ENCODE results near the gene STRA6. TPM values are rescaled to one million over a fixed set of nuclear protein-coding genes. Genes with fewer than 3 reads are reported as not detected.

The STRA6 gene
- polyA plus RNA-seq, 1 experiment: 10.9 TPM

GRCh38 chr15:74137537-74137894, 65.1 kb downstream of the STRA6 start:
- H3K27me3 ChIP-seq (ENCODE audit: control insufficient read depth, insufficient read depth, low read length): peaks cover 19% of the 10 kb centered on the region
- POLR2A ChIA-PET: no interaction called here
- TF ChIP-seq, protein P1, sequence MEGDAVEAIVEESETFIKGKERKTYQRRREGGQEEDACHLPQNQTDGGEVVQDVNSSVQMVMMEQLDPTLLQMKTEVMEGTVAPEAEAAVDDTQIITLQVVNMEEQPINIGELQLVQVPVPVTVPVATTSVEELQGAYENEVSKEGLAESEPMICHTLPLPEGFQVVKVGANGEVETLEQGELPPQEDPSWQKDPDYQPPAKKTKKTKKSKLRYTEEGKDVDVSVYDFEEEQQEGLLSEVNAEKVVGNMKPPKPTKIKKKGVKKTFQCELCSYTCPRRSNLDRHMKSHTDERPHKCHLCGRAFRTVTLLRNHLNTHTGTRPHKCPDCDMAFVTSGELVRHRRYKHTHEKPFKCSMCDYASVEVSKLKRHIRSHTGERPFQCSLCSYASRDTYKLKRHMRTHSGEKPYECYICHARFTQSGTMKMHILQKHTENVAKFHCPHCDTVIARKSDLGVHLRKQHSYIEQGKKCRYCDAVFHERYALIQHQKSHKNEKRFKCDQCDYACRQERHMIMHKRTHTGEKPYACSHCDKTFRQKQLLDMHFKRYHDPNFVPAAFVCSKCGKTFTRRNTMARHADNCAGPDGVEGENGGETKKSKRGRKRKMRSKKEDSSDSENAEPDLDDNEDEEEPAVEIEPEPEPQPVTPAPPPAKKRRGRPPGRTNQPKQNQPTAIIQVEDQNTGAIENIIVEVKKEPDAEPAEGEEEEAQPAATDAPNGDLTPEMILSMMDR (IDR thresholded peaks at IDR 0.05; ENCODE audit: insufficient read depth, low read depth, low read length): no peak
- CTCF ChIA-PET: interaction anchor here (0.6 to 1.4 kb wide), 2 partner anchors 17 to 170 kb away, joined by 3 to 4 read pairs; no protein-coding TSS in a partner anchor
- H3K4me3 ChIP-seq (ENCODE audit: low read depth, low read length): no peak overlapping the region
- DNase-seq (ENCODE audit: low read depth): no peak
- no peaks in the 10 kb centered on the region for H3K36me3 ChIP-seq (ENCODE audit: control insufficient read depth, insufficient read depth, low read length)

- CTCF ChIA-PET: interaction anchor here (0.6 kb wide), 1 partner anchor 17 kb away, joined by 3 read pairs; no protein-coding TSS in a partner anchor
- TF ChIP-seq, protein P1 (IDR thresholded peaks at IDR 0.05; ENCODE audit: insufficient read depth, low read depth, low read length): no peak
- Histone ChIP-seq H3K27me3 (ENCODE audit: control insufficient read depth, insufficient read depth, low read length) (peaks cover 24% of the 10 kb centered on the region), H3K36me3 (ENCODE audit: control insufficient read depth, insufficient read depth, low read length) (no peaks in the 10 kb centered on the region), H3K4me3 (ENCODE audit: low read depth, low read length) (peak overlapping the region; percentile 37)
- POLR2A ChIA-PET: no interaction called here
- no peak for DNase-seq (ENCODE audit: low read depth)
Observed at GRCh38 chr15:74136814-74137536, 65.6 kb downstream of the STRA6 start.

GRCh38 chr15:74136540-74136813, 66.1 kb downstream of the STRA6 start:
- Histone ChIP-seq H3K4me3 (ENCODE audit: low read depth, low read length) (peak overlapping the region; percentile 37), H3K27me3 (ENCODE audit: control insufficient read depth, insufficient read depth, low read length) (peaks cover 29% of the 10 kb centered on the region), H3K36me3 (ENCODE audit: control insufficient read depth, insufficient read depth, low read length) (no peaks in the 10 kb centered on the region)
- ChIA-PET CTCF (interaction anchor here (1.0 to 1.7 kb wide), 3 partner anchors 8 to 171 kb away, joined by 3 to 16 read pairs (median 3); no protein-coding TSS in a partner anchor), POLR2A (no interaction called here)
- DNase-seq (ENCODE audit: low read depth): no peak
- TF ChIP-seq, protein P1 (IDR thresholded peaks at IDR 0.05; ENCODE audit: insufficient read depth, low read depth, low read length): no peak

- POLR2A ChIA-PET: no interaction called here
- Histone ChIP-seq H3K27me3 (ENCODE audit: control insufficient read depth, insufficient read depth, low read length) (peaks cover 43% of the 10 kb centered on the region), H3K36me3 (ENCODE audit: control insufficient read depth, insufficient read depth, low read length) (no peaks in the 10 kb centered on the region), H3K4me3 (ENCODE audit: low read depth, low read length) (no peak overlapping the region)
- CTCF ChIA-PET: interaction anchor here (0.6 to 2.4 kb wide), 7 partner anchors 9 to 1804 kb away, joined by 3 to 16 read pairs (median 5); no protein-coding TSS in a partner anchor
- TF ChIP-seq, protein P1 (IDR thresholded peaks at IDR 0.05; ENCODE audit: insufficient read depth, low read depth, low read length): no peak
- DNase-seq (ENCODE audit: low read depth): no peak
Observed at GRCh38 chr15:74135041-74135565, 67.5 kb downstream of the STRA6 start.

DNA sequence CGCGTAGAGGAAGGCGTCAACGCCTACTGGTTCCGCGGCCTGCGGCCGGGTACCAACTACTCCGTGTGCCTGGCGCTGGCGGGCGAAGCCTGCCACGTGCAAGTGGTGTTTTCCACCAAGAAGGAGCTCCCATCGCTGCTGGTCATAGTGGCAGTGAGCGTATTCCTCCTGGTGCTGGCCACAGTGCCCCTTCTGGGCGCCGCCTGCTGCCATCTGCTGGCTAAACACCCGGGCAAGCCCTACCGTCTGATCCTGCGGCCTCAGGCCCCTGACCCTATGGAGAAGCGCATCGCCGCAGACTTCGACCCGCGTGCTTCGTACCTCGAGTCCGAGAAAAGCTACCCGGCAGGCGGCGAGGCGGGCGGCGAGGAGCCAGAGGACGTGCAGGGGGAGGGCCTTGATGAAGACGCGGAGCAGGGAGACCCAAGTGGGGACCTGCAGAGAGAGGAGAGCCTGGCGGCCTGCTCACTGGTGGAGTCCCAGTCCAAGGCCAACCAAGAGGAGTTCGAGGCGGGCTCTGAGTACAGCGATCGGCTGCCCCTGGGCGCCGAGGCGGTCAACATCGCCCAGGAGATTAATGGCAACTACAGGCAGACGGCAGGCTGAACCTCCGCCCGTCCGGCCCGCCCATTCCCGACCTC, 68.1 kb downstream of the STRA6 start:
- POLR2A ChIA-PET: no interaction called here
- Histone ChIP-seq H3K27me3 (ENCODE audit: control insufficient read depth, insufficient read depth, low read length) (peaks cover 47% of the 10 kb centered on the region), H3K36me3 (ENCODE audit: control insufficient read depth, insufficient read depth, low read length) (no peaks in the 10 kb centered on the region), H3K4me3 (ENCODE audit: low read depth, low read length) (no peak overlapping the region)
- CTCF ChIA-PET: interaction anchor here (0.6 to 3.9 kb wide), 17 partner anchors 10 to 188 kb away, joined by 3 to 19 read pairs (median 5); partner anchors contain the start of genes ISLR and STRA6
- DNase-seq (ENCODE audit: low read depth): no peak
- TF ChIP-seq, protein P1 (IDR thresholded peaks at IDR 0.05; ENCODE audit: insufficient read depth, low read depth, low read length): peak; percentile 60

Measured in BJ (cell line).